Activated effector memory CD4-positive, alpha-beta T cell treated with anti-CD3 and anti-CD28 coated beads, Interleukin-2, amount 50 U/mL, for 16 hours (primary cell): ENCODE measurements around the gene RPIA.
"Not testable (repeated sequence)": the region's sequence is repeated elsewhere in the genome, so short reads cannot be mapped to it uniquely, and the experiment has no call there.

Experiments used
- DNase-seq: peaks from one replicate; pipeline ENCODE4 v3.0.0-alpha.2; 2020

Gene RPIA

GRCh38 chr2:88737385-88737784, 45.9 kb downstream of the RPIA start:
- DNase-seq, result no peak

- DNase-seq, result no peak
These were observed 46.8 kb downstream of the RPIA start for GRCh38 chr2:88738271-88738670.

GRCh38 chr2:88739985-88740600, 48.6 kb downstream of the RPIA start:
- DNase-seq, result peak; percentile 89

DNA sequence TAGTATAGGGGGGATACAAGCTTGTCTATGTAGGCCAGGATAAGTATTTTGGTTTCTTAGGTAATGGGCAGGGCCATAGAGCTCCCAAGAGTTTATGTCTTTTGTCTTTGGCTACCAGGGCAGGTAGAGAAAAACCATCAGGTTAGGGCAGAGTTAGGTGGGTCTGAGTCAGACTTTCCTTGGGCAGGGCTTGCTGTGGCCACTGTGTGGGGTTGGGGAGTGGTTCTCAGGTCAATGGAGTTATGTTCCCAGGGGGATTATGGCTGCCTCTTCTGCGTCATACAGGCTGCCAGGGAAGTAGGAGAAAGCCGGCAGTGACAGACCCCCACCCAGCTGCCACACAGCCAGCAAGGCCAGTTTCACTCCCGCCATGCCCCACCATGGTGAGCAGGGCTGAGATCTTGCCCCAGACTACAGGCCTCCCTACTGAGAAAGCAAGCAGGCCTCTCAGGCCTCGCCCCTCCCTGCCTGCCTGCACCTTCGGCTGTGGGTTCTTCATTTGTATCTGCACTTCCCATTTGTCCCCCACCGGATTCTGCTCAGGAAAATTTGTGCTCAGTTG, 55.5 kb downstream of the RPIA start:
- DNase-seq, result no peak

GRCh38 chr2:88747990-88748389, 56.5 kb downstream of the RPIA start:
- no peak for DNase-seq

DNA sequence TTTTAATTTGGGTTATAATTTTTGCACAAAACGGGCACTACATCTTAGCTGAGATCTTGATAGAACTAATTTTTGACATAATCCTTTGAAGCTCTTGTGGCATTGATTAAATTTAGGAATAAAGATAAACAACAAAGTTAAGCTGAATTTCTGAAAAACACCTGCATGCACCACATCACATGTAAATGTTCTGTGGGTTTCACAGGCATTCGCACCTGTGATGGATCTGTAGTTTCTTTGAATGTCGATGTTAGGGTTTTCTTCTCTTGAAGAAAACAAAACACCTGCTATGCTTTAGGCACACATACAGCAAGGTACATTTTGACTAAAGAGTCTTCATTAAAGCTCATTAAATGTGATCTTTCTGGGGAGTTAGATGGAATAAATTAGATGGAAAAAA, 60.3 kb downstream of the RPIA start:
- no peak for DNase-seq

GRCh38 chr2:88753833-88754584, 62.5 kb downstream of the RPIA start:
- no peak for DNase-seq

DNA sequence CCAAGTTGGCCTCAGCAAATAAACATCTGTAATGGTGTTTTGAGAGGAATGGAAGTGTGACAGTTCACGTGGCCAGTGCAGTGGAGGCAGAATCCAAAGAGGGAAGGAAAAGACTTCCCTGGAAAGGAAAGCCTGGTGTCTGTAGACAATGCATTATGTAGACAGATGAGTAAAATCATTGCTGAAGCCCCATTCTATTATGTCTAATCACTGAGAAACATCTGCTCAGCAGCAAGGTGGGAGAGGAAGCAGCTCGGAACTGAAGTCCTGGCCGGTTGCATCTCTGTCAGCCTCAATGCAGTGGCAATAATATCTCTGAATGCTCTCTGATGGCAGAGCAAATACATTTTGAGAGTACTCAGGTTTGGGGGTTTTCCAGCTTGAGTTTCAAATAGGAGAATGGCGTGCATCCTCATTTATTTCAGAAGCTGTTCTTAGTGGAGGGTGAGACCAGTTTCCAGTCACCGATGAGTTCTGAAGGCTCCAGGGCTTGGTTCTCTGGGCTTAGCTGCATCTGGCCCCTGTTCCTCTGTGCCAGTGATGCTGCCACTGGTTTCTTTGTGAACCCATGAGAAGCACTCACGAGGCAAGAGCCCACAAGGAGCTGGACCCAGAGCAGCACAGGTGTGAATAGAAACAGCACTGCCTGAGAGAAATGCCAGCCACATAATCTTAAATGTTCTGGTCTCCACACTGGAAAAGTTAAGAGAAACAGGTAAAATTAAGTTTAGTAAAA, 63.3 kb downstream of the RPIA start:
- DNase-seq, result no peak

DNA sequence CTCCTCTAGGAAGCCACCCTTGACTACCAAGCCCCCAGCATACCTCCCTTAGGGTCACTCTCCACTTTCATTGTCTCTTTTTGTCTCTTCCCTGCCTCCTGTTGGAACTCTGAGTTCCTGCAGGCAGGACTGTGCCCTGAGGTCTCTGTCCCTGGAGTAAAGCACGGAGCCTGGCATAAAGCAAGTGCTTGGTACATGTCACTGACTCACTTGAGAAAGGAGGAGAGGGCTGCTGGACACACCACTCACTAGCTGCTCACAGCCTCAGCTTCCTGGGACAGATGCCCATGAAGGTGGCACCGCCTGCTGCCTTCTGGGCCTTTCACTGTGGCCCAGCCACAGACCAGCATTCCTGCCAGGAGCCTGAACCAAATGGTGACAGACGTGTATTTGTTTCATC, 64.4 kb downstream of the RPIA start:
- DNase-seq, result no peak

DNA sequence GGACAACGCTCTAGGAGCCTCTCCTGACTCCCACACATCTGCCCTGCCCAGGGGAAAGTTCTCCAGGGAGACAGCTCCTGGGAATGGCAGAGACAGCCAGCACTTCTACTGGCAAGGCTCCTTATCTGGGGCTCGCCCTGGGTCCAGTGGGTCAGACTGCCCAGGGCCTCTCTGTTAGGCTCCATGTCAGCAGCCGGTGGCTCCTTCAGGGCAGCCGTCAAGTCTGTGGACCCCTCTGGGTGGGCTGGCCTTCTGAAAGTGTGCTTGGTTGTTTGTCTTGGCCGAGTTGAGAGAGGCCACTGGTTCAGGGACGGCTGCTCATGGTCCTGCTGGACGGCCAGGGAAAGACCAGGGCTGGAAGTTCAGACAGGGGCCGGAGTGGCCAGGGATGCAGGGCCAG, 65.6 kb downstream of the RPIA start:
- no peak for DNase-seq

GRCh38 chr2:88758702-88759101, 67.2 kb downstream of the RPIA start:
- DNase-seq, result not testable (repeated sequence)

DNA sequence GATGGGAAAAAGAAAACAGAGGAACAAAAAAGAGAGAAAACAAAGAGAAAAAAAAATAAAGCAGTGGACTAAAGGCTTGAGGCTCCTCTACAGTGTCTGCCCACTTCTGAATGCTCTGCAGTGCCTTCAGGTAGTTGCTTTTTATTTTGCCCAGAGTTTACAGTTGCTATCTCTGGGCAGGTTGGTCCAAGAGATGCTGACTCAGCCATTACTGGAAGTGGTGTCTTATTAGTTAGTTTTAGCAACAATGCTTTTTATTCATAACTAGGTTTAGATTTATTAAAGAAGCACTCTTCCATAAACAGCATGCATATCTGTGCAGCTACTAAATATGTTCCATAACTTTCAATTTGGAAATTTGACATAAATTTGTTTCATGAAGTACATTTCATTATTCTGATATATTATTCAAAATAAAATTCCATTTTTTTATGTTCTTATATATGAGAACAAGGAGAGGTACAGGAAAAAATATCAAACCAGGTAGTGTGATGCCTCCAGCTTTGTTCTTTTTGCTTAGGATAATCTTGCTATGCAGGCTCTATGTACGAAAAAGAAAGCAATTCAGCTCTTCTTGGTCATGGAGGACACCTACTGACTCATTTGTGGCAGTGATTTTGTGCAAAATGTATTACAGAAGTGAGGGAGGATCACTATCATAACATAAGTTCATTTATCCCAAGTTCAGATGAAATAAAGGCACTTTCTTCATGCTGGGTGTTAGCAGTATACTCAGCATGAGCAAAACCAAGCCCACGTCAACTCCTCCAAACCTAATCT, 69.5 kb downstream of the RPIA start:
- no peak for DNase-seq

GRCh38 chr2:88764141-88764849, 72.8 kb downstream of the RPIA start:
- no peak for DNase-seq

DNA sequence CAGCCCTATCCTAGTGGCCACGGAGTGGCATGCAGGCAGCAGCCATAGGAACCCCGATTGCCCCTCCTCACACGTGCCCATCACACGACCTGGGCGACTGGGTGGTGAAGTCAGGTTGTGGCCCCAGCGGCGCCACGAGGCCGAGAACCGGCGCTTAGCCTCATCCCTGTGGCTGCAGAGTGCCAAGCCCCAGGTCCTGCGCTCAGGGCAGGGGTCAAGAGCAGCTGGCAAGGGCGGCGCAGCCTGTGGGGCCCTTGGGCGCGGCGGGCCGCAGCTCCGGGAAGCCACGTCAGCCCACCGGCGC, 73.3 kb downstream of the RPIA start:
- DNase-seq, result no peak

DNA sequence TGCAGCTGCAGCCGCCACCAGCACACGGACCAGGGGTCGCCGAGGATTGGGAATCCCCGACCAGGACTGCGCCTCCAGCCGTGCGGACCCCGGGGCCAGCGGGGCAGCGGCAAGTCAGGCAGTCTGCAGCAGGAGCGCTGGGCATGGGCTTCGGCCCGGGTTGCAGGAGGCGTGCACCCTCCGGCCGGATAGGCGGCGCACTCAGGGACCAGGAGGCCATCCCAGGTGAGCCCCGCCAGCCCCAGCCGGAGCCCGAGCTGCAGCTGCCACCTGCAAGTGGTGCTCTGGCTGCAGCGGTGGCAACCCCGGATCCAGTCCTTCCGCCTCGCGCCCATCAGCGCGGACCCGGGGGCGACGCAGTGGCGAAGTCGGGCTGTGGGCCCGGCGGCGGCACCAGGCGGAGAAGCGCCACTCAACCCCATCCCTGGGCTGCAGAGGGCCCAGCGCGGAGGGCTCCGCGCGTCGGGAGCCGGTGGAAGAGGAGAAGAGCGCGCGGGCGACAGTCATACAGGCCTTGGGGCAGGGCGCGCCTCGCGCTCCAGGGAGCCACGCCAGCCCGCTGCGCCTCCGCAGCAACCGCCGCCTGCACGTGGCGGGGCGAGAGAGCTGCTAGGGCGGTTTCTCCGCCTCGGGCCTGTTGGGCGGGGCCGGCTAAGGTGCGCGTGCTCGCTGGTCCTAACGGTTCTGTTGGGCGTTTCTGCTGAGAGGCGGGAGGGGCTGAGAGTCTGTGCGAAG, 73.8 kb downstream of the RPIA start:
- peak; percentile 73 for DNase-seq

GRCh38 chr2:88765889-88766481, 74.5 kb downstream of the RPIA start:
- DNase-seq, result not testable (repeated sequence)

DNA sequence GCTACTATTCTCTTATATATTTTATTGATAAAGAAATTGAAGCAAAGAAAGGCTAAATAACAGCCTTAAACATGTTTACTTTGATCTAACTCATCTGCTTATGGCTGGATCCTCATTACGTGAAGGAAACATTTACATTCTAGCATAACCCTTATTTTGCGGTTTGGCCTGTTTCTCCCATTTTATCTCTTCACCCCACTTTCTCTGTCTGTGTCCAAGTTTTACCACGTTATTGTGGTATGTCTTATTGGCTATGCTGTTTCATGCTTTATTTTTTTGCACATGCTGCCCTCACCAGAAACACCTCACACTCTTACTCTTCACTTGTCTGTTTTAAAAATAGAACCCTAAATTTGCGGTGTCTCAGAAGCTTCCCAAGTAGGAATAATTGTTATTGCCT, 78.5 kb downstream of the RPIA start:
- no peak for DNase-seq

- DNase-seq, result not testable (repeated sequence)
These were observed 82.0 kb downstream of the RPIA start for GRCh38 chr2:88773233-88774028.

GRCh38 chr2:88789213-88789612, 97.7 kb downstream of the RPIA start:
- DNase-seq, result not testable (repeated sequence)

- not testable (repeated sequence) for DNase-seq
These were observed 104.5 kb downstream of the RPIA start for GRCh38 chr2:88795932-88796331.
